SW480 (cell line): Measurements from ENCODE around the gene NPBWR2.

Source experiments
- DNase-seq: peaks from one replicate; pipeline ENCODE4 v3.0.0-alpha.2; 2016; ENCODE audit warnings: low spot score

Gene NPBWR2

DNA sequence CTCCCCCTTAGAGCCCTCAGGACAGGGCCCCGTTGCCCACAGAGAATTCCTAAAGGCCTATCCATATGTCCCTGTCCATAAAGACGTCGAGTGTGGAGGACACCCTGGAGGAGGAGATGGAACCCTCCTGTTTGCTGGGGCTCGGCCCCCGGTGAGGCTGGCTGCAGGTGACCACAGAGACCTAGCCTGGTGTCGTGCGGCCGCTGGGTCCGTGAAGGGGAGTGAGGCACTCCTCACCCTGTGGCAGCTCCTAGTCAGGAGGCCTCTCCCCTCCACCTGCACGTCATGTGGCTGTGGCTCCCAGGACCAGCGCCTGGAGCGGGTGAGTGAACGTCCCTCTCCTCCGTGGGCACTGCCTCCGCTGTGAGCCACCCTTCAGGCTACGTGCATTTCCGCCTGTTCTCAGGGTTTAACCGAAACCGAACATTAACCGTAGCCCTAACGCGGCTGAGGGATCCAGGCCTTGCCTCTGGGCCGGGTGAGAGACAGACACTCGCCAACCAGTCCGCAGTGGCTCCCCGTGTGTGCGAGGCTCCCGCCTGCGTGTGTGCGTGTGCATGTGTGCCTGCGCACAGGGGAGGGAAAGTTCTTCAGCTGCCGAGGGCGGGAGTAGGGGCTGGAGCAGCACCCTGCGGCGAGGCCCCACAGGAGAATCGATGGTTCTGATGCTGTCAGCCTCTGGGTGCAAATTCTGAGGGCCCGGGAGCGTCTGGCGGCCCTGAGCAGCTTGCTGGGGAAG, 50.3 kb downstream of the NPBWR2 start:
- DNase-seq, result no peak

DNA sequence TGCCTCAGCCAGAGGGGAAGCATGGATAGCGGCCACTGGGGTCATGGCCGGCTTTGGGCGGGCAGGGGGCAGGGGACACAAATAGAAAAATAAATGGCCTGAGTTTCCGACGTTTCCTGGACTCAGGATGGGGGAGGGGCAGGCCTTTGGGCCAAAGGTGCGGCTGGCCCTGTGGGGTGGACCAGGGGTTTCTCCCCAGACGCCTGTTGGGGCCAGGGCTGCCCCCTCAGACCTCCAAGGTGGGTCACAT, 50.8 kb downstream of the NPBWR2 start:
- DNase-seq, result no peak

DNA sequence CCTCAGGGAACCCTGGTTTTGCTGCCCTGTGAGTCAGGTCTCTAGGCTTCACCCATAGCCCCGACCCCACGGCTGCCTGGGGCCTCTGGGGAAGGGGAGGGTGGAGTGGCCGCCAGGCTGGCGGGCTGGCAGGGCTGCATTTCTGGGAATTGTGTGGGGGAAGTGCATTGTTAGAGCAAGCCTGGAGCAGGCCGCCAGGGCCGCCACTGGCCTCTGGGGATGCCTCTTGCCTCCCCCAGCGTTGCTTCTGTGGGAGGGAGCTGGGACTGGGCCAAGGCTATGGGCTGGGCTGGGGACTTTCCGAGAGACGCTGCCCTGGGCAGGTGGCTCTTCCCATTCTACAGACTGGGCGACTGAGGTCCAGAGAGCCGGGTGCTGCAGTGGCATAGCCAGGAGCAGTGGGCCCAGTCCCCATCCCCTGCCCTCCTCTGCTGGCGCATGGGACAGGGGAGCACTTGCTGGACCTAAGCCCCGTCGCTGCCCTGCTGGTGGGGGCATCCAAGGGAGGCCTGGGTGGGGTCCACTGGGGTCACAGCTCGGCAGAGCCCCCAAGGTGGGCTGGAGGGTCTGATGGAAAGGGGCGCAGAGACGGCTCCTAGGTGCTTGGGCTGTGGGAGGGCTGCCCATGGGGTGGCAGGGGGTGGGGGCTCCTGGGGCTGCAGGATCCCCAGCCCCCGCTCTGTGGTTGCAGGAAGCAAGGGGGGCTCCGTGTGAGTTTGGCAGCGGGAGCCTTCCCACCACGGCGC, 51.3 kb downstream of the NPBWR2 start:
- DNase-seq, result no peak

DNA sequence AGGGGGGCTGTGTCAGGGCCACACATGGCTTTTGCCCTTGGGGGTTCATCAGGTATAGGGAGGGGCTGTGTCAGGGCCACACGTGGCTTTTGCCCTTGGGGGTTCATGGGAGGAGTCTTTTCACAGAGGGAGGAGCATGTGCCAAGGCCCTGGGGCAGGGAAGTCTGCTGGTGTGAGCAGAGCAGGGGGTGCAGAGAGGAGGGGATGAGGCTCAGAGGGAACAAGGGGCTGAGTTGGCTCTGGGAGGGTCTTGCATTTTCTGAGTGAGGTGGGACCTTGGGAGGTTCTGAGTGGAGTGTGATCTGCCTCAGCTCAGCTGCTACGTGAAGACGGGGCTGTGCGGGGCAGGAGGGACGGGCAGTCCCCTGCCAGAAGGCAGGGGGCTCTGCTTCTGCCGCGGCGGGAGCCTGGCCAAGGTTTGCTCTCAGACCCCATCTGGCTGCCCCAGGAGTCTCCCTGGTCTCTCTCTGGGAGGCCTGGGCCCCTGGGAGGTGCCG, 51.9 kb downstream of the NPBWR2 start:
- no peak for DNase-seq

DNA sequence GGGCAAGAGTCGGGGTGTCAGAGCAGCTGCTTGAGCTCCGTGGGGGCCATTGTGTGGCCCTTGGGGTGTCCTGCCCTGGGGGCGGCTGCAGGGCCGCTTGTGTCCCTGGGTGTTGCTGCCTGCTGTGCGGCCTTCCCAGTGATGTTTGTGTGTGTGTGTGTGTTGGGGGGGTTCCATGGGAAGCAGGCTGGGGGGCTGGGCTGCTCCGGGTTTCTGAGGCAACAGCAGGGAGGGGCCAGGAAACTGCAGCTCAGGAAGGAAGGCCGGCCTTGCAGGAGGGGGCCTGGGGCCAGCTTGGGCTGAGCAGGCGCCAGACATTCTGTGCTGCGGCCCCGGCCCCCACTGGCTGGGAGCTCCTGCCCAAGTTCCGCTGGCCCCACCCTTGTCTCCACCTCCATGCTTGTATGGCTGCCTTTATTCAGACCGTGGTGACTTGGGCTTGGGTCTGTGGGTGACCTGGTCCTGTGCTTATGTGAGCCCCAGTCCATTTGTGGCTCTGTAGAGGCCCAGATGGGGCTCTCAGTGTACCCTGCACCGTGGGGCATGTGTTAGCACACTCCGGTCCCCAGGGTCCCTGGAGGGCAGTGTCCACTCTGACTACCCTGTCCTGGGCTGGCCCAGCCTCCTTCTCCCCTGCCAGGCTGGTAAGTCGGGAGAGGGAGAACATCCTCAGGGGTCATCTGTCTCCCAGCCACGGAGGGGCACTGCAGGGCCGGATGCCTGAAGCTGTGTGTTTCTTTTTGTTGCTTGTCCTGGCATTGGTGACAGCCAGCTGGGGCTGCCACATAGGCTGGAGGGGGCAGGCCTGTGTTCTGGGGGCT, 53.3 kb downstream of the NPBWR2 start:
- DNase-seq, result peak; percentile 79
